Stimulated activated CD8-positive, alpha-beta memory T cell treated with anti-CD3 and anti-CD28 coated beads, Interleukin-7, amount 100 ng/mL, for 48 hours (primary cell): ENCODE results near the gene AP1B1.

Experiments
- DNase-seq, 2 donors: peaks; one replicate each; pipeline ENCODE4 v3.0.0-alpha.2; 2020; ENCODE audit warnings: low read depth in 1 of 2; ENCODE audit errors: extremely low read depth in 1 of 2

The AP1B1 gene

DNA sequence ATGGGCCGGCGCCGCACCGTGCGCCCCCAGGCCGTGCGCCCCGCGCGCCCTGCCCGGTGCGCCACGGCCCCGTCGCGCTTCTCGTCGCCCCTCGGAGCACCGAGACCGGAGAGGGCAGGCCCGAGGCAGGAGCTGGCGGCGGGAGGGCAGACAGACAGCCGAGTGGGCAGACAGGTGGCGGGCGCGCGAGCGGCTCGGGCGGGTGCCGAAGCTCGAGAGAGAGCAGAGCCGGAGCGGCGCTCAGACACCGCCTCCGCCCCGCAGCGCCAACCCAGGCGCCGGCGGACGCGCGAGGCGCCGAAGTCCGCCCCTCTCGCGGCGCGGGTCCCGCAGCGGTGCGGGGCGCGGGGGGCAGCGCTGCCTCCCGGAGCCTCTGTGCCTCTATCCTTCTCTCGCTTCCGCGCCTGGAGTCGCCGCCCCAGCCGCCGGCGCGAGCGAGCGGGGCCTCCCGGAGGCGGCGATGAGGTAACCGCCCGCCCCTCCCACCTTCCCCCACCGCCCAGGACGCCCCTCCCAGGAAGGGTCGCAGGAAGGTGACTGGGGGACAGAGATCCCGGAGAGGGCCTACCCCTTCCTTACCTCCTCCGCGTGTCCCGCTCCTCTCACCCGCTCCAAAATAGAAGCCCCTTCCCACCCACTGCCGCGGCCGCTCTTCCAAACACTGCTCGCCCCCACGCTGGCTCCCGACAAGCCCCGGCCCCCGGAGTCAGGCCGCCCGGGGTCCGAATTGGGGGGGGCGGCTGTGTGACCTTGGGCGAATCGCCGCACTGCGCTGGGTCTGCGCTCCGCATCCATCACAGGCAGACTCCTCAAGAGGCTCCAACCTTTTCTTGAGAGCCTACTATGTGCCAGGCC, 72.9 kb downstream of the AP1B1 start, which contains the start of gene RASL10A:
Gene RASL10A, minus strand, starts transcription at position 412 of the 855 bp plus-strand sequence. CDS start 451 bp downstream, outside the sequence.
- no peak for DNase-seq

DNA sequence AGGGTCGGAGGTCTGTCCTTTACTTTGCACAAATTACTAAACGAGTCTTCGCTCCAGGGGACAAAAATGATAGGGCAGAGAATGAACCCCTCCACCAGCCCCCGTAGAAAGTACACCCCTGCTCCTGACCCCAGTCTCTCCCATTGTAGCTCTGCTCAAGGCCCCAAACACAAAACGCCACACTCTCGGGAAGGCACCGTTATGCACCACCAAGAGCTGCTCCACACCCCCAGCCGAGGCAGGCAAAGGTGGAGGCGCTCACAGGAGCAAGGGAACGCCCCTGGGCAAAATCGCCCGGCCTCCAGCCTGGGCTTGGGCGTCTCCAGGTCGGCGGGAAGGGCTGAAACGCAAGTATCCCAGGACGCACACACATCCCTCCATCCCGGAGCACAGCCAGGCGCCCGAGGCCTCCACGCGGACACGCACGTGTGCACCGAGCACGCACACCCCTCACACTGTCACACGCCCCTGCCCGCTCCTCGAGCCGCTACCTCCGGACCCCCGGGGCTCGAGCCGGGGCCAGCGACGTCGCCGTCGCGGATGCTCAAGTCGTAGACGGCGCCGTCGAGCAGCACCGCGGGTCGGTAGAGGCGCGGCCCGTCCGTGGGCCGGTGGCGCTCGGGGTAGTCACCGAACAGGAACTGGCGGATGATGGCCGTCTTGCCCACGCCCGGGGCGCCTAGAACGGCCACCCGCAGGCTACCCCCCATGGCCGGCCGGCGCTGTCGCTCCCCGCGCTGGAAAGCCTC, 73.7 kb downstream of the AP1B1 start:
- no peak for DNase-seq

DNA sequence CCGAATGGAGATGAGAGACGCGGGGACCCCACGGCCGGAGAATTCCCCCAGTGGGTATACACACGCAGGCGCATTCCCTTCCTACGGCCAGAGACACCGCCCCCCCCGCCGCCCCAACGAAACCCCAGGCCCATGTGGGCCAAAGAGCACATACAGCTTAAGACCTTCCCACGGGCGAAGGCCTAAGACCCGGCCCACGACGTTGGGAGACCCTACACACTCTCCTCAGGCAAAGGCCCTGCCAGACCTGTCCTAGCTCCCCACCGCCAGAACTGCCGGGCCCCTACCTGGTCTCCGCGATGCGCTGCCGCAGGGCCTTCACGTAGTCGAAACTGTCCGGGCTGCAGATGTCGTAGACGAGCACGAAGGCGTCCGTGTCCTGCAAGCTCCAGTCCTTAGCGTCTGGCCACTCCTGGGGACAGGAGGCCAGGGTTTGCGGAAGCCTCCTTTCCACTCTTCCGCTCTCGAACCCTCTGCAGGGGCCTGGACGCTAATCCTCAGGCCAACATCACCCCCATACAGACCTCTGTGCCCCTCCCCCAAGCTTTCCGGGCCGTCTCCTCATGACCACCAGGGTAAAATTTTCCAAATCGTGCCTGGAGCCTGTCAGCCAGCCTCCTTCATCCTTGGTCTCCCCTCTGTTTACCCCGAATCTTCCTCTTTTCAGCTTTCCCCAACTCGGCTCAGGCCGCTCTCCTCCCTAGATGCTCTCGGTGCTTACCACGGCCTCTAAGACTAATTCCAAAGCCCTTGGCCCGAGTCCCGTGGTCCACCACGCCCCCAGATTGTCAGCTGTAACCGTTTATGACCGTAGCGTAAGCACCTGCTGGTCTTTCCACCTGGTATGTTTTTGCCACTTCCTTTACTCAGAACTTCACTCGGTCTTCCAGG, 74.5 kb downstream of the AP1B1 start:
- DNase-seq = no peak

- DNase-seq = no peak
These were observed 75.2 kb downstream of the AP1B1 start for GRCh38 chr22:29313126-29313575.

GRCh38 chr22:29312218-29313125, 75.9 kb downstream of the AP1B1 start:
- DNase-seq = no peak

DNA sequence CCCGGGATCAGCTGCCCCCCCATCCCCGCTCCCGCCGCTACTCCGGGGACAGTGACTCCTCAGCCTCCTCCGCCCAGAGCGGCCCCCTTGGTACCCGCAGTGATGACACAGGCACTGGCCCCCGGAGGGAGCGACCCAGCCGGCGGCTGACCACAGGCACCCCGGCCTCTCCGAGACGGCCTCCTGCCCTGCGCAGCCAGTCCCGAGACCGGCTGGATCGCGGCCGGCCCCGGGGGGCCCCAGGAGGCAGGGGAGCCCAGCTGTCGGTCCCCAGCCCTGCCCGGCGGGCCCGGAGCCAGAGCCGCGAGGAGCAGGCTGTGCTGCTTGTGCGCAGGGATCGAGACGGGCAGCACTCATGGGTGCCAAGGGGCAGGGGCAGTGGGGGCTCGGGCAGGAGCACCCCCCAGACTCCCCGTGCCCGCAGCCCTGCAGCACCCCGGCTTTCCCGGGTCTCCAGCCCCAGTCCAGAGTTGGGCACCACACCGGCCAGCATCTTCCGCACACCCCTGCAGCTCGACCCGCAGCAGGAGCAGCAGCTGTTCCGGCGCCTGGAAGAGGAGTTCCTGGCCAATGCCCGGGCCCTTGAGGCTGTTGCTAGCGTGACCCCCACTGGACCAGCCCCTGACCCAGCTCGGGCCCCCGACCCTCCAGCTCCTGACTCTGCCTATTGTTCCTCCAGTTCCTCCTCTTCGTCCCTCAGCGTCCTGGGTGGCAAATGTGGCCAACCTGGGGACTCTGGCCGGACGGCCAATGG, 76.7 kb downstream of the AP1B1 start:
- no peak for DNase-seq

DNA sequence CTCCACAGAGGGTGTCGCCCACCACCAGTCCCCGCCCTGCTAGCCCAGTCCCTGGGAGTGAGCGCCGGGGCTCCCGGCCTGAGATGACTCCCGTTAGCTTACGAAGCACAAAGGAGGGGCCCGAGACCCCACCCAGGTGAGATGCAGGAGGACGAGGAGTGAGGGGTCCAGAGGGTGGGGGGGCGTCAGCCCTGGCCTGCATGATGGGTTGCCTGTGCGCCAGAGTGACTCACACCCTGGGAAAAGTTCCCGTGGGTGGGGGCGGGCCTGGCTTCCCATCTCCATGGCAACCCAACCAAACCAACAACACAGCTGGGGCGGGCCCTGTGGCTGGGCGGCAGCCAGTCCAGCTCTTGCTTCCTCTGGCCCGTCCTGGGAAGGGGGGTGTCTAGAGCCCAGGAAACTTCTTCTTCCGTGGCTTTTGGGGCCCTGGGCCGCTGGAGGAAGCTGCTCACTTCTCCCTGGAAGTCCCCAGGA, 77.5 kb downstream of the AP1B1 start:
- DNase-seq = peak; percentile 54

DNA sequence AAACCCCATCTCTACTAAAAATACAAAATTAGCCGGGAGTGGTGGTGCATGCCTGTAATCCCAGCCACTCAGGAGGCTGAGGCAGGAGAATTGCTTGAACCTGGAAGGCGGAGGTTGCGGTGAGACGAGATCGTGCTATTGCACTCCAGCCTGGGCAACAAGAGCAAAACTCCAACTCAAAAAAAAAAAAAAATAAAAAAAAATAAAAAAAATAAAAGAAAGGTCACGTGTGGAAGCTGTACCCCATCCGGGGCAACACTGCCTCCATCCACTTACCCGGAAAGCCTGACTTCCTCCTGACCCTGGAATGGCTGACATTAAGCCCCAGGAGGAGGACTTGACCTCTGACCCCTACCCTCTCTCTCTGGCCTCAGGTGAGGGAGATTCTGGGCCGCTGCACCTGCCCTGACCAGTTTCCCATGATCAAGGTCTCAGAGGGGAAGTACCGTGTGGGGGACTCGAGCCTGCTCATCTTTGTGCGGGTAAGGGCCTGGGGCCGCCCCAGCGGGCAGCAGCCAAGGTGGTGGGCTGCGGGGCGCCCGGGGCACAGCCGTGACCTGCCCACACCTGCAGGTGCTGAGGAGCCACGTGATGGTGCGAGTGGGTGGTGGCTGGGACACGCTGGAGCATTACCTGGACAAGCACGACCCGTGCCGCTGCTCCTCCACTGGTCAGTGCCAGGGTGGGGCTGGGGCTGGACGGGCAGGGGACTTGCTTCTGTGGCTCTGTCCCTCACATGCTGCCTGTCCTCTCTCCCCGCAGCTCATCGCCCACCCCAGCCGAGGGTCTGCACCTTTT, 78.1 kb downstream of the AP1B1 start:
- no peak for DNase-seq

GRCh38 chr22:29309332-29310064, 78.9 kb downstream of the AP1B1 start:
- no peak for DNase-seq

DNA sequence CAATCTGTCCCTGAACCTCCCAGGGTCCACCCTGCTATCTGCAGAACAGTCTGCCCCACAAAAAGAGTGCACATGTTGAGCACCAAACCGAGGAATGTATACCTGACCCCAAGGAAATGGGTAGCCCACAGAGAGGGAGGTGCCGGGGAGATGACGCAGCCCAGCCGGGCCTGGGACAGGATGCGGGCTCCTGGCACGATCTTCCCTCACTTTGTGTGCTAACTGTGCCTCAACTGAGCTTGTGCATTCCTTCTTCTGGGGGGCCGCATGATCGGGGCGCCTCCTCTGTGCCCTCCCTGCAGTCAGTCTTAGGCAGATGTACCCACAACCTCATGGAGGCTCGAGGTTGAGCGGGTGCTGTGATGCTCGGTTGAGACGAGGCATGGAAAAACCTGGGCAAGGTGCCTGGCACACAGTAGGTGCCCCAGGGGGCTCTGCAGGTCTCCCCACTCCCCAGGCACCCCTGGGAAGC, 79.5 kb downstream of the AP1B1 start:
- peak in 1 of 2 donors; percentile 39 for DNase-seq

DNA sequence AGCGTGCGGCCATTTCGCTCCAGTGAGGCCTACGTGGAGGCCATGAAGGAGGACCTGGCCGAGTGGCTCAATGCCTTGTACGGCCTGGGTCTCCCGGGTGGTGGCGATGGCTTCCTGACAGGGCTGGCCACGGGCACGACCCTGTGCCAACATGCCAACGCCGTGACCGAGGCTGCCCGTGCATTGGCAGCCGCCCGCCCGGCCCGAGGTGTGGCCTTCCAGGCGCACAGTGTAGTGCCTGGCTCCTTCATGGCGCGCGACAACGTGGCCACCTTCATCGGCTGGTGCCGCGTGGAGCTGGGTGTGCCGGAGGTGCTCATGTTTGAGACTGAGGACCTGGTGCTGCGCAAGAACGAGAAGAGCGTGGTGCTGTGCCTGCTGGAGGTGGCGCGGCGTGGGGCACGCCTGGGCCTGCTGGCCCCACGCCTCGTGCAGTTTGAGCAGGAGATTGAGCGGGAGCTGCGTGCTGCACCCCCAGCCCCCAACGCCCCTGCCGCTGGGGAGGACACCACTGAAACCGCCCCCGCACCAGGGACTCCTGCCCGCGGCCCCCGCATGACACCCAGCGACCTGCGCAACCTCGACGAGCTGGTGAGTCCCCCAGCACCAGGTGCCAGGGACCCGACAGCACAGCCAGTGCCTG, 80.1 kb downstream of the AP1B1 start:
- no peak for DNase-seq

DNA sequence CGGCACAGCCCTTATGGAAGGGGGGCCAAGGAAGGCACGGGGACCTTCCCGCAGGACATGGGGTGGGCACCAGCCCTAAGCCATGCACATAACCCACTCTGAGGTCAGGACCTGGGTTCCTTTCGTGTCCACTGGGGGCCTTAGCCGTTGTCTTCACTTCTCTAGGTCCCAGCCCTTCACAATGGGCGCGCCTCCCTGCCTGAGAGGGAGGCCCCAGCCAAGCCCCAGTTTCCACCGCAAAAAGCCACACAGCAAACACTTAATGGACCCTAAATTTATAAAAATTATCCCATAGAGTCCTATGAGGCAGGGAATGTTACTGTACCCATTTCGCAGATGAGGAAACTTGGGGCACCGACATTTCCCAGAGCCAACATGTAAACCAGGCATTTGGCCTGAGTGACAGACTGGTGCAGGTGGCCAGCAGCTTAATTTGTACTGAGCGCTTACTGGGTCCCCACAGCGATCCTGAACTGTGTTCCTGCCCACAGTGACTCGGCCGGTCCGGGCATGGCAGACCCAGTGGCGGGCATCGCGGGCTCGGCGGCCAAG, 80.7 kb downstream of the AP1B1 start:
- DNase-seq = no peak

- DNase-seq = no peak
These were observed 81.4 kb downstream of the AP1B1 start for GRCh38 chr22:29306835-29307595.

- DNase-seq = peak in 1 of 2 donors; percentile 25
These were observed 82.1 kb downstream of the AP1B1 start, which contains the start of gene GAS2L1 for GRCh38 chr22:29306175-29306834. Gene GAS2L1 (plus strand): TSS chr22:29306650. CDS start chr22:29308106, 1,456 bp downstream.

DNA sequence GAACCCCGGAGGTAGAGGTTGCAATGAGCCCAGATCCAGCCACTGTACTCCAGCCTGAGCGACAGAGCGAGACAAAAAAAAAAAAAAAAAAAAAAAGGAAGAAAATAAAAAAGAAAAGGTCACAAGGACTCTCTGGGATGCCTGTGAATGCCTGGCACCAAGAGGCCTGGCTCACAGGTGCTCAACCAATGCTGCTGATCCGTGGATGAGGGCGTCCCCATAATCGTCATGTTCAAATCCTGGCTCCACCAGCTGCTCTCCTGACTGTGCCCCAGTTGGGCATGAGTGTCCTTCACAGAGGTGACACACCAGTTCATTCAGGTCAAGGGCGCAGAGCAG, 82.6 kb downstream of the AP1B1 start:
- DNase-seq = no peak
